MG63 (cell line): ENCODE data around the gene BAK1. TPM values are rescaled to one million over a fixed set of nuclear protein-coding genes. Genes with fewer than 3 reads are reported as not detected.

Source experiments
- DNase-seq: peaks from one replicate; pipeline ENCODE4 v3.0.0-alpha.2; 2020
- H3K27me3 ChIP-seq: fragments of 250-450 bp; sonication (Bioruptor Pico); 2 replicates; pipeline ENCODE4 v1.5.1; 2020; ENCODE audit warnings: mild to moderate bottlenecking, moderate library complexity
- H3K36me3 ChIP-seq: fragments of 250-450 bp; sonication (Bioruptor Pico); 2 replicates; pipeline ENCODE4 v1.5.1; 2020; ENCODE audit warnings: mild to moderate bottlenecking, moderate library complexity
- H3K4me3 ChIP-seq: fragments of 250-450 bp; sonication (Bioruptor Pico); 2 replicates; pipeline ENCODE4 v1.5.1; 2020; ENCODE audit warnings: mild to moderate bottlenecking, moderate library complexity
- H3K9me3 ChIP-seq: fragments of 250-450 bp; sonication (Bioruptor Pico); 2 replicates; pipeline ENCODE4 v1.5.1; 2020; ENCODE audit warnings: mild to moderate bottlenecking, moderate library complexity
- total RNA-seq: library from RNA; depleted of rRNA; stranded (reverse); fragments of >200 nt; shearing (Covaris generic); gene quantifications from 2 replicates; pipeline ENCODE4 v1.2.3, GENCODE V29; 2014; ENCODE audit warnings: low replicate concordance; rRNA removed

Gene BAK1
- 11.7 and 21.8 TPM in 2 replicates for total RNA-seq

DNA sequence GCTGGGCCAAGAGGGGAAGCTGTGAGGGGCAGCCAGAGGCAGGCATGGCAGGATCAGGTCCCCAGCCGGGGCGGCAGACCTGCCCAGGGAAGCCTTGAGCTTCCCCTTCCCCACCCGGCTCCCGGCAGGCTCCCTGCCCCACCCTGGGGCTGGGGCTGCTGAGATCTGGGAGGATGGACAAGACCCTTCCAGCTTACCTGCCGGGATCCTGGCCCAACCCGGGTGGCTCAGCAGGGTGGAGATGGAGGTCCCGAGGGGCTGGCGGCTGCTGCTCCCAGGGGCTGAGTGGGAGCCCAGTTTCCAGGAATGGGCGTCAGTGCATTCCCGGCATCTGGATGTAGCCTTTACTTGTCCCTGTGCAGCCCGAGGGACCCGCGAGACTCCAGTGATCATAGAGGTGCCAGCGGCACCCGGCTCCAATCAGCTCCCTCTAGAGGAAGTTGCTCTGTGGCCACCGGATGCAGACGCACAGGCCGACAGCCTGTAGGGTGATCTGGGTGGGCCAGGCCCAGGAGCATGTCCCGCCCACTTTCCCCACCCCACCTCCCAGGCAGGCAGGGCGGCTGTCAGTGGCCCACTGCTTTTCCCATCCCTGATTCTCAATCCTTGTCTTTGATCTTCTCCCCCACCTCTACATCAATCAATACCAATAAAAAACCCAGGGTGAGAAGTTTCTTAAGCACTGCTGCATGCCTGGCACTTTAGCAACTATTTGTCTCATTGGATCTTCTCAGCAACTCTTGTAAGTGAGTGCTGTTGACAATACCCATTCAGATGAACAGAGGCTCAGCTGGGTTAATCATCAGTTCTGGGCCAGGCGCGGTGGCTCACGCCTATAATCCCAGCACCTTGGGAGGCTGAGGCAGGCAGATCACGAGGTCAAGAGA is at the start of gene BAK1:
BAK1 (minus strand) TSS at position 449 of the 887 bp plus-strand sequence. CDS start 2,672 bp downstream, outside the sequence.
- DNase-seq = peak; percentile 90
- Histone ChIP-seq H3K4me3 (peak within 1 kb of the TSS; percentile 79), H3K27me3 (no peaks in the 10 kb centered on the region), H3K36me3 (no peaks in the 10 kb centered on the region; the same call in 1 of the 2 replicates), H3K9me3 (no peaks in the 10 kb centered on the region)

DNA sequence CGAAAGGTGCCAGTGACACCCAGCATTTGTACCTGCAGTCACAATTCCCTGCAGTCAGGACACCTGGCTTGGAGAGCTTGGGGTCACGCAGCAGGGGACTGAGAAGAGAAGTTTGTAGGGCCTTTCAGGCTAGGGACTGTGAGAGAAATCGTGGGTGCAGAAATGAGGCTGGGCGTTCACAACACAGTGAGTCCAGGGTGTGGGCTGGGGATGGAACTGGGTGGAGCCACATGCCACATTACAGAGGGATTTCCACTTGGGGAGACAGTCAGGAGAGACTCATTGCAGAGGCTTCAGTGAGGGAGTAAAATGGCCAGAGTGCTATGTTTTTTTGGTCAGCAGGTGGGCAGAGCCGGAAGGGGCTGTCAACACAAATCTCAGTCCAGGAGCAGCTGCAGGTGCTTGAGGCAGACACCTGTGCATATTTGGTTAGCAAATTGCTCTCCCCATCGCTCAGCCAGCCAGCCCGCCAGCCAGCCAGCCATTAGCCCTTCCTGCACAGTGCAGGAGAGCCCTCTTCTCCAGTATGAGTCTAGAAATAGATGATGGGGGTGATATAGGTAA is 48.4 kb upstream of the BAK1 start:
- H3K27me3 ChIP-seq = no peaks in the 10 kb centered on the region
- H3K36me3 ChIP-seq = no peaks in the 10 kb centered on the region; the same call in 1 of the 2 replicates
- H3K9me3 ChIP-seq = no peaks in the 10 kb centered on the region
- DNase-seq = no peak
- no peak overlapping the region for H3K4me3 ChIP-seq

DNA sequence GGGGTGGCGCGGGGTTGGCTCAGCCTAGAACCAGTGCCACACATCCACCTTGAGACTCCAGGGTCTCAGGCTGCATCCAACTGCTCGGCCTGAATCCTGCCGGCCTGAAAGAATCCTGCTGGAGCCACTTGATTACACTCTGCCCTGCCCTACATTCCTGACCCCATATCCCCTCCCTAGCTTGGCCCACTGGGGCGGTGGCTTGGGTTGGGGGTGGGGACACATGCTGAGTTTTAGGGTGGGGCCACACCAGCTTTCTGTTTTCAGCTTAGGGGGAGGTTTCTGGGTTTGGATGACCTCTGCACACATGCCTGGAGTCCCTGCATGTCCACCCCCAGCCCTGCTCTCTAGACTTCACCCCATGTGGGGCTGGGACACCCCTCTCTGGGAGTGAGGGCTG is 47.8 kb upstream of the BAK1 start:
- Histone ChIP-seq H3K27me3 (no peaks in the 10 kb centered on the region), H3K4me3 (no peak overlapping the region), H3K9me3 (no peaks in the 10 kb centered on the region), H3K36me3 (no peaks in the 10 kb centered on the region; the same call in 1 of the 2 replicates)
- no peak for DNase-seq

DNA sequence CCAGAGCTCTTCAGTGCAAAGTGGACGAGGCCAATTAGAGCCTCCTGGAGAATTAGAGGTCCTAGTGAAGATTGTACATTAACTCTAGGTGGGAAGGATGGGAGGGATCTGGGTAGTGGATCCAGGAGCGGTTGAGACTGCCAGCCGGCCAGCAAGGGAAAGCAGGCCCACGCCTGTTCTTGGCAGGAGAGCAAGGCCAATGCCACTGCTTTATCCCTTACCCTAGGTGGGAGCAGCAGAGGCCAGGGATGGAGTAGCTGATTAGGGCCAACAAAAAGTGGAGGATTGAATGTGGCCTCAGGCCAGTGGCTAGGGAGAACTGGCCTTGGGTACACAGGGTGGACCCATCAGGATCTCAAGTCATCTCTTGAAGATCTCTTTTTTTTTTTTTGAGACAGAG is 44.8 kb upstream of the BAK1 start:
- no peak for DNase-seq
- no peak overlapping the region for H3K4me3 ChIP-seq
- no peaks in the 10 kb centered on the region for H3K9me3 ChIP-seq
- no peaks in the 10 kb centered on the region for H3K27me3 ChIP-seq
- H3K36me3 ChIP-seq = no peaks in the 10 kb centered on the region; the same call in 1 of the 2 replicates

DNA sequence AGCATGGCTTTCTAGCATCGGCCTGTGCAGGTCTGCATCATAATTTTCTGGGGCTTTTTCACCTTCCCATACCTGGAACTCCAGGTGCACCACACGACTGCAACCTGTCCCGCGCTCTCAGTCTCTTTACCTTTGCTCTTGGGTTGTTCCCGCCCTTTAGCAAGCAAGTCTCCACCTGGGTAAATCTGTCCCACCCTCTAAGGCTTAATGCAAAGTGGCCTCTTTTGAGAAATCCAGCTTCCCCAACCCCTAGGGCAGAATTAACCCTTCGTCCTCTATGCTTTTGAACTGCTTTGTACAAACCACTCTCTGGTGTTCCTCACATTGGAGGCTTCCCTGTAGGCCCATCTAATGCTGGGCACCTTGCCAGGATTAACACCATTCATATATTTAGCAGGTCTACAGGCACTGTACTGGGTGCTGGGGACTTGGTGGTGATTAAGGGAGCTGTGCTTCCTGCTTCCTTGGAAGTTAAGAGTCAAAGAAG is 43.9 kb upstream of the BAK1 start:
- H3K9me3 ChIP-seq = no peaks in the 10 kb centered on the region
- H3K27me3 ChIP-seq = no peaks in the 10 kb centered on the region
- DNase-seq = no peak
- H3K4me3 ChIP-seq = no peak overlapping the region
- H3K36me3 ChIP-seq = no peaks in the 10 kb centered on the region; the same call in 1 of the 2 replicates

DNA sequence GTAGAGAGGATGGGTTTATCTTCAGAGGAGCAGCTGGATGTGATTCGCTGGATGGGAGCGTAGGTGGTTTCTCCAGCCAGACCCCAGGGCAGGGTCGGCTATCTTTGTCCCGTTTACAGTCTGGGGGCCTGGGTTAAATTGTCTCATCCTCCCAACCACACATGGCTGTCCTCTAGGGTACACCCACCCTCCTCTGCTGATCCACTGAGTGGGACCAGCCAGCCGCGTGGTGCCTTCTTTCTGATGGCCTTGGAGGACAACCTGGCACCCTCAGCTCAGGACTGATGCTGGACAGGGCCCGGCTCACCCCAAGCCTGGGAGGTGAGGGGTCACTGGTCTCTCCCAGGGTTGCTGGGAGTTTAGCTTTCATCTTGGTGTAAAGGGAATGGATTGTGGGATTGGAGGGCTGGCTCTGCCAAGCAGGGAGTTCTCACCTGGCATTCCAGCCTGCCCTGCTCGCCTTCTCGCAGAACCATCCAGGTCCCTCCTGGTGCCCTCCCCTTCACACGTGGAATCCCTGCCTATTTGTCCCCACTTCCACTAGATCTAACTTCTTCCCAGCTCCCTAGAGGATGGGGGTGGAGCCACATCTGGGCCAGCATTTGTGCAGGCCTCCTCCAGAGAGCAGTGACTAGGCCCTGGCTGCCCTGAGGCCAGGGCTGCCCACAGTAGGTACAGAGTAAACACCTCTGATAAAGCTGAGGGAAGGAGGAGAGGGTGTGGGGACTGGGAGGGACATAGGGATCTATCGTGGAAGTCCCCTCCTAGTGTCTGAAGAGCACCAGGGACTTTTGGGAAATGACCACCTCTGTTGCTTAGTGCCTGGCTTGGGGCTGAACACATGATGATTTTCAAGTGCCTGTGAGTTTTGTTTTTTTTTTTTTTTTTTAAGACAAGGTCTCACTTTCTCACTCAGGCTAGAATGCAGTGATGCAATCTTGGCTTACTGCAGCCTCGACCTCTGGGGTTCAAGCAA is 42.7 kb upstream of the BAK1 start:
- Histone ChIP-seq H3K4me3 (peak overlapping the region; percentile 64), H3K36me3 (no peaks in the 10 kb centered on the region; the same call in 1 of the 2 replicates), H3K9me3 (no peaks in the 10 kb centered on the region), H3K27me3 (no peaks in the 10 kb centered on the region)
- DNase-seq = peak; percentile 36

DNA sequence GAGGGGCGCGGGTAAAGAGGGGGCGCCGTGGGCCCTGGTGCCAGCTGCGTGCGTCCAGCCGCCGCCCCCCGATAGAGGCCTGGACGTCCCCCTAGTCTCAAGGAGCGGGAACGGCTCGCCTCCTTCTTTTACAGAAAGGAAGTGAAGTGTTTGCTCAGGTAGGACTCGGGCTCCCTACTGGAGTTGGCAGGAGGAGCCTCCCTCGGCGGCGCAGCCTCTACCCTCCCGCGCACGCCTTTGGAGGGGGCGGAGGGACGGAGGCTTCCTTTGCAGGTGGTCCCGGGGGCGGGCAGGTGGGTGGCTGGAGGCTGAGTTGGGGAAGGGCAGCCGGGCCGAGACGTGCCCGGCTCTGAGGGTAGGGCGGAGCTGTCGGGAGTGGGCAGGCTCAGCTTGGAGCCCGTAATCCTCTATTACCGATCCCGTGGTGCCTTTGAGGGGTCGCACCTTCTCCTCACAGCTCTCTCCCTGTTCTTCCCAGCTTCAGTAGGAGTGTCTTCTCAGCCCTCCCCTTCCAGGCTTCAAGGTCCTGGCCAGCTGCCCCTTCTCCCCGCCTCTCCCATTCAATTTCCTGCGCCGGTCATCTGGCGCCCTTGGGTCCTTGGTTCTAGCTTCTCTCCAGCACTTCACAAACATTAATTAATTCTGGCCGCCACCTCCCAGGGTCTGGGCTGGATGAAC is 41.8 kb upstream of the BAK1 start:
- H3K9me3 ChIP-seq = no peaks in the 10 kb centered on the region
- H3K36me3 ChIP-seq = no peaks in the 10 kb centered on the region; the same call in 1 of the 2 replicates
- DNase-seq = peak; percentile 63
- no peaks in the 10 kb centered on the region for H3K27me3 ChIP-seq
- peak overlapping the region; percentile 64 for H3K4me3 ChIP-seq

DNA sequence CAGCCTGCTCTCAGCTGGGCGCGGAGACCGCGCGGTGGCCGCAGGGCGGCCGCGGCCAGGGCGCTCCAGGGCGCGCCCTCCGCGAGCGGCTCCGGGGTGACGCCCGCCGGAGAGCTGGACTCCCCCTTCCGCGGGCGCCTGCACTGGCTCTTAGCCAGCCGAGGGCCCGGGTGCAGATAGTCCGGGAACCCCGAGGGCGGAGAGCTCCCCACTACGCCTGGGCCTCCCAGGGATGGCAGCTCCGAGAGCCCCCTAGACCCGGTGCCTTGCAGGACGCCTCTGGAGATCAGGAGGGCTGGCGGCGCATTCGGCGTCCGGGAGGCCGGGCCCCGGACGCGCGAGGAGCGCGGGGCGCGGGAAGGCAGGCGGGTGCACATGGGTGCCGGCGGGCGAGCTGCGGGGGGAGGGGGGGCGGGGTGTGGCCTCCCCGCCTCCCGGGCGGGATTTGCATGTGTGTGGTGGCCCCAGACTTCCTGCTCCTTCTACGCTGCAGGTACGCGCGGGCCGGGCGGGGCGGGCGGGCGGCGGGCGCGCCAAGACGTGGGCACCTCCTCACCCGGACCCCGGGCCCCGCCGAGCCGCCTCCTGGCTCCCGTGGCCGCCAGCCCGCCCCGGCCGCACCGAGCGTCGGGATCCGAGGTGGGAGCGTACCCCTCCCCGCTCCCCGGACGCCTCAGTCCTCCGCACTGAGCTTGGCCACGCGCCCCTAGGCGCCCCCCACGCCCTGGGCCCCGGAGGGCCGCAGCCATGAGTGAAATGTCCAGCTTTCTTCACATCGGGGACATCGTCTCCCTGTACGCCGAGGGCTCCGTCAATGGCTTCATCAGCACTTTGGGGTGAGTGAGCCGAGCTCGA is 41.0 kb upstream of the BAK1 start, which contains the start of gene ITPR3:
ITPR3 (plus strand) TSS at position 467 of the 855 bp plus-strand sequence; CDS start at position 748, 281 bp downstream.
- Histone ChIP-seq H3K36me3 (no peaks in the 10 kb centered on the region; the same call in 1 of the 2 replicates), H3K4me3 (peak within 1 kb of the TSS; percentile 64), H3K9me3 (no peaks in the 10 kb centered on the region), H3K27me3 (no peaks in the 10 kb centered on the region)
- peak; percentile 56 for DNase-seq

DNA sequence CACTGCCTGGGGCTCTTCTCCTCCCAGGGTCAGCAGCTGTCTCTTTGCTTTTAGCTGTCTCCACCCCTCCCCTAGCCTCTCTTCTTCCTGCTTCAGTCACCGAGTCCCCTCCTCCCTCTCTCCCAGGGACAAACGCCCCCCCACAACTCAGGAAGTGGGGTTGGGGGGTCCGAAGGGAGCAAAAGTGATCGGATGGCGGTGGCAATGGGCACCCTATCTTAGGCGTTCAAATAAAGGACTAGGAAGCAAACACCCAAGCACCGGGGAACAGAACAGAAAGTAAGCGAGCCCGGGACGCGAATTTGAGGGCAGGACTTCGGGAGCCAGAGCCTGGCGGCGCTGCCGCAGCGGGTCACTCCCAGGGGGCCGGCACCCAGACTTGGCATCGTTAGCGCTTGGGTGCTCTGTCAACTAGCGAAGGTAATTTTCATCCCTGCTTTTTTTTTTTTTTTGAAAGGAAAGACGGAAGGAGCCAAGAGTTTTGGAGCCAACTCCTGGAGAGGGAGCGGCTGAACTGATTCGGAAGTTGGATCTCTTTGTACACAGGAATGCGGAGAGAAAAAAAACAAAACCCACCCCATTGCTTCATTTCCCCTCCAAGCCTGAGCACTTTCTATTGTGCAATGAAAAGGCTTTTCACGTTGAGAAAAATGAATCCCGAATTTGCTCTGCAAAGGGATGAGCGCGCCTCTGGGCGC is 40.2 kb upstream of the BAK1 start:
- no peaks in the 10 kb centered on the region; the same call in 1 of the 2 replicates for H3K36me3 ChIP-seq
- DNase-seq = peak; percentile 51
- H3K27me3 ChIP-seq = no peaks in the 10 kb centered on the region
- H3K9me3 ChIP-seq = no peaks in the 10 kb centered on the region
- peak overlapping the region; percentile 55 for H3K4me3 ChIP-seq

DNA sequence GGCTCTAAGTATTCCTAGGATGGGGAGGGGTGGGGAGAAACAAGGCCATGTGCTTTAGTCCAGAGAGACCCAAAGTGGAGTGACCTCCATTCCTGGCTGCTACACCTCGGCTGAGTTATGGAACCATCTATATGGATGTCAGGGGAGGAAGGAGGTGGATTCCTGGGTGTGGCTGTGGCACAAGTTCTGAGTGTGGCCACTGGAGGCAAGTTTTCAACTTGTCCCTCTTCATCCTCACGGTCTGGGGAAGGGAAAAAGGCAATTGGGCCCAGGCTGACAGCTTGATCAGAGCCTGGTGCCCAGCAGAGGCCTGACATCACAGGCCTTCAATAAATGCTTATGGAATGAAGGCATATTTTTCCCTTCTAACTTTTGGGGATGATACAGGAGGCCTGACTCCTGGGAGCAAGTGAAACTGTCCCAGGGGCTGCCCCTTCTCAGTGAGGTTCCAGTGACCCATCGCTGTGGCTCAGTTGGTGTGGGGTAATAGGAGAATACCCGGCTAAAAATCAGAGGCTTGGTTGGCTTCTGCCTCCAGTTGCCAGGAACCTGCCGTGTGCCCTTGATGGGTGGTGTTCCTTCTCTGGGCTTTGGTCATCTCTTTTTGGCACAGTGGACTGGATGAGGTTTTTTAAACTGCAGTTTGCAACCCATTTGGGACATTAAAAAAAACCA is 39.2 kb upstream of the BAK1 start:
- H3K9me3 ChIP-seq = no peaks in the 10 kb centered on the region
- H3K27me3 ChIP-seq = no peaks in the 10 kb centered on the region
- no peaks in the 10 kb centered on the region for H3K36me3 ChIP-seq
- DNase-seq = no peak
- H3K4me3 ChIP-seq = no peak overlapping the region

DNA sequence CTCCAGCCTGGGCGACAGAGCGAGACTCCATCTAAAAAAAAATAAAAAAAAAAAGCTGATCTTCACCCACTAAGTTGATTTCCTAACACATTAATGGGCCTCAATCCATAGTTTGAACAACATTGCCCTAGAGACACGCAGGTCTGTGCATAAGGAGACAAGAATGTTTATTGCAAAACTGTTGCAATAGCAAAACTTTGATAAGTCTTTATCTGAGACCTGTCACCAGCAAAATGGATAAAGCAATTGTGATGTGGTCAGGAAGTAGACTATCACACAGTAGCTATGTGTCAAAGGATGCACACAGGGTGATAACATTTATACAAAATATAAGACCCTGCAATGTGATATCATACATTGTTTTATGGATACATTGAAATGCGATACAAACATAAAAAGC is 36.8 kb upstream of the BAK1 start:
- Histone ChIP-seq H3K4me3 (no peak overlapping the region), H3K36me3 (no peaks in the 10 kb centered on the region), H3K9me3 (no peaks in the 10 kb centered on the region), H3K27me3 (no peaks in the 10 kb centered on the region)
- no peak for DNase-seq

DNA sequence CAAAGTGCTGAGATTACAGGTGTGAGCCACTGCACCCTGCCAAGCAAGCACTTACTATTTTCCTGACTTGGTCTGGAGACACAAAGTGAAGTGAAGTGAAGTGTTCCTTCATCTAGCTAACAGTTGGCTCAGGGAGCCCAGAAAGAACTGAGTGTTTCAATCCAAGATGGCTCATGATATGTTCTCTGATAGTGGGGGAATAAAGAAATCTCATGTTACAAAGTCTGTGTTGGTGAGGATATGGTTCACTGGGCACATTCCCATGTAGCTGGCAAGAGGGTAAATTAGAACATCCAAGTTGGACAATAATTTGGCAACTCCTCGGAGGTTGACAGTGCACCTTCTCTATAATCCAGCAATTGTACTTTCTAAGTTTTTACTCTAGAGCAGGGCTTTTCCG is 36.0 kb upstream of the BAK1 start:
- no peak overlapping the region for H3K4me3 ChIP-seq
- no peaks in the 10 kb centered on the region for H3K9me3 ChIP-seq
- DNase-seq = no peak
- no peaks in the 10 kb centered on the region for H3K27me3 ChIP-seq
- H3K36me3 ChIP-seq = no peaks in the 10 kb centered on the region

DNA sequence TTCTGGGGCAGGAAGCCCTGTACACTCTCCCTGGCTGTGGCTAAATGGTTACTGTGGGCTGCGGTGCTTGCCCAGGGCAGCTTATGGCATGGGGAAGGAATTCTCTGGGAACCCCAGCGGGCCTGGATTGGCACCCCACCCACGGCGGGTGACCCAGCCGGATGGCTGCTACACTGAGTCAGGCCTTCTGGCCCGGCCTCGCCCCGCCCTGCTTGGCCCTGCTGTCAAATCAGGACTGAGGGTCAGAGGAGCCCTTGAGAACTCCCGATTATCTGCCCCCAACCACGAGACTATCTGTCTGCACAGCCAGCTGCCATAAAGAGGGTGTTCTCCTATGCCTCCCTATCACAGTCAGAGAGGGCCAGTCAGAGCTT is 33.7 kb upstream of the BAK1 start:
- peak; percentile 93 for DNase-seq

DNA sequence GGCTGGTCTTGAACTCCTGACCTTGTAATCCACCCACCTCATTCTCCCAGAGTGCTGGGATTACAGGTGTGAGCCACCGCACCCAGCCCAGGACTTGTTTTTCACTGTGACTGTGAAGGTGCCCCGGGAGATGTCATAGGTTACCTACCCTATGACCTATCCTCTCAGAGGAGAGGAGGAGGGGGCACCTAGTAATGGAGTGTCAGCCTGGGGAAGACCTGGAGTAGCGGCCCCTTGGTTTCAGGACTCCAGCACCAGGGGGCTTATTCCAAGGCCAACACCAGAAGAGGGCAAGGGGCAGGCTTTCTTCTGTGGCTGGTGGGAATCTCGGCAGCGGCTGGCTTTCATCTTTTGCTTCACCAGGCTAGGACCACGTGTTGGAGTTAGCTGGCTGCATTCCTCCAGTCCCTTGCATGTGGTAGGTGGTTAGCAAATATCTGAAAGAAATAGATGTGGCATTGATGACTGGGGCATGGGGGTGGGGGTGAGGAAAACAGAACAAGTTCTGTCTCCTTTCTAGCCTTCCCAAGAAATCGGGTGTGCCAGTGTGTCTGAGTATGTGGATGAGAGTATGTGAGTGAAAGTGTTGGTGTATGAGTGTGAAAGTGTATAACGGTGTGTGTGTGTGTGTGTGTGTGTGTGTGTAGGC is 33.2 kb upstream of the BAK1 start:
- H3K36me3 ChIP-seq = no peaks in the 10 kb centered on the region
- H3K9me3 ChIP-seq = no peaks in the 10 kb centered on the region
- peak; percentile 47 for DNase-seq
- no peak overlapping the region for H3K4me3 ChIP-seq
- H3K27me3 ChIP-seq = no peaks in the 10 kb centered on the region

More for the DNA sequence above, 33.7 kb upstream of the BAK1 start:
- Histone ChIP-seq H3K9me3 (no peaks in the 10 kb centered on the region), H3K36me3 (no peaks in the 10 kb centered on the region), H3K27me3 (no peaks in the 10 kb centered on the region), H3K4me3 (no peak overlapping the region)
